ENCODE results near the gene DLL1. TPM values are rescaled to one million over a fixed set of nuclear protein-coding genes. Genes with fewer than 3 reads are reported as not detected.

Gene DLL1
- polyA plus RNA-seq, 2 of the 4 experiments (the other 2 are of a cell fraction) = 0.05 to 0.15 TPM

GRCh38 chr6:170284126-170284773 is 6.6 kb downstream of the DLL1 start:
- FAIRE-seq (no peak), DNase-seq (ENCODE audit: low read depth in 1 of 2, low spot score in 1 of 2) (no peak), ATAC-seq (no peak)
- Histone ChIP-seq H3K27ac (no peak overlapping the region), H3K4me2 (no peak overlapping the region), H3K9me3 (no peaks in the 10 kb centered on the region), H3K4me3 (no peak overlapping the region), H3K4me1 (peaks cover 4% of the 10 kb centered on the region; the same call in 1 of the 3 replicates)
- WGBS (ENCODE audit: missing lambda C conversion rate) = 59% methylated on average over 8 of the region's 15 CpGs
- TF ChIP-seq EHF (CRISPR knock-in tag; IDR thresholded peaks at IDR 0.05) (no peak), POLR2A (IDR thresholded peaks at IDR 0.05; ENCODE audit: low read length) (no peak), HOXB13 (CRISPR knock-in tag; IDR thresholded peaks at IDR 0.05; ENCODE audit: low read depth) (no peak), KDM5A (IDR thresholded peaks at IDR 0.05) (no peak), ZNF302 (CRISPR knock-in tag; IDR thresholded peaks at IDR 0.05) (no peak), REST (IDR thresholded peaks at IDR 0.05) (no peak), EP300 (IDR thresholded peaks at IDR 0.05) (no peak)
- CTCF ChIA-PET = interaction anchor here (1.1 kb wide), 1 partner anchor 453 kb away, joined by 3 read pairs; no protein-coding TSS in a partner anchor
- POLR2A ChIA-PET = no interaction called here

- TF ChIP-seq ZC3H11A (IDR thresholded peaks at IDR 0.05) (no peak), ATOH8 (CRISPR knock-in tag; IDR thresholded peaks at IDR 0.05; ENCODE audit: low read depth) (no peak), NR3C1 (IDR thresholded peaks at IDR 0.05) (no peak), FOSL2 (IDR thresholded peaks at IDR 0.05) (no peak), FOSL2 (CRISPR knock-in tag; IDR thresholded peaks at IDR 0.05) (no peak), BHLHE40 (IDR thresholded peaks at IDR 0.05; ENCODE audit: low read depth, low read length) (no peak)
- Histone ChIP-seq H3K9me3 (no peaks in the 10 kb centered on the region), H3K4me1 (0 out of 3 replicates have a peak, but pooled peaks cover 4% of the 10 kb centered on the region), H3K27ac (no peak overlapping the region), H3K4me3 (no peak overlapping the region), H3K4me2 (no peak overlapping the region)
- 81% methylated on average over 32 of the region's 60 CpGs for WGBS (ENCODE audit: missing lambda C conversion rate)
- CTCF ChIA-PET = no interaction called here
- ATAC-seq = no peak
- DNase-seq (ENCODE audit: low read depth in 1 of 2, low spot score in 1 of 2) = no peak
- POLR2A ChIA-PET = no interaction called here
- FAIRE-seq = no peak
Measured at GRCh38 chr6:170283212-170284081, 7.4 kb downstream of the DLL1 start.

GRCh38 chr6:170282512-170283158 is 8.2 kb downstream of the DLL1 start:
- CTCF ChIA-PET = no interaction called here
- Histone ChIP-seq H3K4me3 (no peak overlapping the region), H3K4me2 (no peak overlapping the region), H3K27ac (no peak overlapping the region), H3K9me3 (no peaks in the 10 kb centered on the region), H3K4me1 (0 out of 3 replicates have a peak, but pooled peaks cover 4% of the 10 kb centered on the region)
- 73% methylated on average over 26 of the region's 28 CpGs for WGBS (ENCODE audit: missing lambda C conversion rate)
- no peak for ATAC-seq
- TF ChIP-seq GATA3 (IDR thresholded peaks at IDR 0.05; ENCODE audit: borderline replicate concordance) = no peak
- TF ChIP-seq ELK1 (IDR thresholded peaks at IDR 0.05; ENCODE audit: low read depth, low read length) = no peak
- no peak for TF ChIP-seq ZC3H11A (IDR thresholded peaks at IDR 0.05)
- TF ChIP-seq KDM5A (IDR thresholded peaks at IDR 0.05) = no peak
- no peak for TF ChIP-seq RAD21 (conservative IDR thresholded peaks at IDR 0.05 in 1 of 2, IDR thresholded peaks at IDR 0.05 in 1 of 2)
- no peak for TF ChIP-seq SMC3 (IDR thresholded peaks at IDR 0.05)
- TF ChIP-seq POLR2A (IDR thresholded peaks at IDR 0.05; ENCODE audit: low read length) = no peak
- TF ChIP-seq ZFP36 (IDR thresholded peaks at IDR 0.05; ENCODE audit: borderline replicate concordance, partially characterized antibody) = no peak
- TF ChIP-seq ZSCAN20 (CRISPR knock-in tag; IDR thresholded peaks at IDR 0.05) = no peak
- POLR2A ChIA-PET = no interaction called here
- no peak for DNase-seq (ENCODE audit: low read depth in 1 of 2, low spot score in 1 of 2)
- no peak for FAIRE-seq
